Hepatocyte (in vitro differentiated cells): ENCODE results near the gene TLR9.

Experiments
- EZH2 ChIP-seq: fragments of 200-600 bp; sonication (generic); IDR thresholded peaks from 2 replicates; pipeline ENCODE4 v1.6.1; 2016; ENCODE audit warnings: antibody characterized with exemption, mild to moderate bottlenecking, borderline replicate concordance
- TF ChIP-seq, protein P1 (sequence below): fragments of 200-600 bp; sonication (generic); IDR thresholded peaks from 2 replicates; pipeline ENCODE4 v1.5.1; 2016; ENCODE audit warnings: antibody characterized with exemption, mild to moderate bottlenecking; ENCODE audit not compliant: poor library complexity

DNA sequence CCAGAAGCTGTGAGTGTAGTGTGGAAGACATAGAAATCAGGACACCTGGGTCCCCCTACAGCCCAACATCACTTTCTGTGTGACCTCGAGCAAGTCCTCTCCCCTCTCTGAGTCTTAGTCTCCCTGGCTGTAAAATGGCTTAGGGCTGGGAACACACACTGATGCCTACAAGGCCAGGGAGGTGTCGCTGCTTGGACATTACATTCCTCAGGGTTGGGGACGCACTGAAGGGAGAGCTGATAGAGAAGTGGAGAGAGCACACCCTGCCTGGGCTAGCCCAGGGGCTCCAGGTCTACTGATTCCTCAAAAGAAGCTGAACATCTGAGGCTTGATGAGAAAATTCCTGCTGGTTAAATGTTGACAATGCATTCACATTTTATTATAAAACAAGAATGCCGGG is 33.8 kb downstream of the TLR9 start:
- TF ChIP-seq, protein P1, sequence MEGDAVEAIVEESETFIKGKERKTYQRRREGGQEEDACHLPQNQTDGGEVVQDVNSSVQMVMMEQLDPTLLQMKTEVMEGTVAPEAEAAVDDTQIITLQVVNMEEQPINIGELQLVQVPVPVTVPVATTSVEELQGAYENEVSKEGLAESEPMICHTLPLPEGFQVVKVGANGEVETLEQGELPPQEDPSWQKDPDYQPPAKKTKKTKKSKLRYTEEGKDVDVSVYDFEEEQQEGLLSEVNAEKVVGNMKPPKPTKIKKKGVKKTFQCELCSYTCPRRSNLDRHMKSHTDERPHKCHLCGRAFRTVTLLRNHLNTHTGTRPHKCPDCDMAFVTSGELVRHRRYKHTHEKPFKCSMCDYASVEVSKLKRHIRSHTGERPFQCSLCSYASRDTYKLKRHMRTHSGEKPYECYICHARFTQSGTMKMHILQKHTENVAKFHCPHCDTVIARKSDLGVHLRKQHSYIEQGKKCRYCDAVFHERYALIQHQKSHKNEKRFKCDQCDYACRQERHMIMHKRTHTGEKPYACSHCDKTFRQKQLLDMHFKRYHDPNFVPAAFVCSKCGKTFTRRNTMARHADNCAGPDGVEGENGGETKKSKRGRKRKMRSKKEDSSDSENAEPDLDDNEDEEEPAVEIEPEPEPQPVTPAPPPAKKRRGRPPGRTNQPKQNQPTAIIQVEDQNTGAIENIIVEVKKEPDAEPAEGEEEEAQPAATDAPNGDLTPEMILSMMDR, result no peak
- TF ChIP-seq EZH2, result no peak
